DMS53 treated with DMSO at 0.1 percent for 48 hours (cell line): ENCODE measurements around the gene CPA1.

Experiments used
- DNase-seq: peaks from one replicate; lab custom pipeline; 2025; ENCODE audit not compliant: unreplicated experiment; lab: John Stamatoyannopoulos, UW

CPA1 gene

DNA sequence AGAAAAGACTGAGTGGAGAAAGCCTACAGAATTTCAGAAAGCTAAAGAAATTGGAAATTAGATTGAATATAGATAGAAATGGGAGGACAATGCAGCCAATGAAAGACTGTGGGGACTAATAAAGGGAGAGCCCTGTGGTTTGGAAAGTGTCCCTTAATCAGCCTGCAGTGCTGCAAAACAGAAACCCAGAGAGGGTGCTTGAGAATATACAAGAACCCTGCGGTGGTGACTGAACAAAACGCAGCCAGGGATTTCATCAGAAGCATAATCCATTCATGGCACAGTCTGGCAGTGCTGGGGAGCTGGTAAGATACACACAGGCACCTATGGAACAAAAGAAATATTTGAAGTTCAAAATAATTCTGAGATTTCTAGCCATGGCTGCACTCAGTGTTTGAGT is 41.4 kb downstream of the CPA1 start:
- no peak for DNase-seq

DNA sequence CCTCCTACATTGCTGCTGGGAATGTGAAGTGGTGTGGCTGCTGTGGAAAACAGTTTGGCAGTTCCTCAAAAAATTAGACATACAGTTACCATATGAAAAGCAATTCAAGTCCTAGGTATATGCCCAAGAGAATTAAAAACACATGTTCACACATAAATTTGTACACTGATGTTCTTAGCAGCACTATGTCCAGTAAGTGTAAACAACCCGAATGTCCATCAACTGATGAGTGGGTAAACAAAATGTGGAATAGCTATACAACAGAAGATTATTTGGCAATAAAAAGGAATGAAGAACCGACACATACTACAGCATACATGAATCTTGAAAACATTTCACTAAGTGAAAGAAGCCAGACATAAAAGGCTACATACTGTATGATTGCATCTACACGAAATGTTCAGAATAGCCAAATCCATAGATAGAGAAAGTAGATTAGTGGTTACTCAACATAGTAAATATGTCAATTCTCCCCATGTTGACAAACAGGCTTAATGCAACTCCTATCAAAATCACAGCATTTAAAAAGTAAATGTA is 43.3 kb downstream of the CPA1 start:
- DNase-seq: no peak

DNA sequence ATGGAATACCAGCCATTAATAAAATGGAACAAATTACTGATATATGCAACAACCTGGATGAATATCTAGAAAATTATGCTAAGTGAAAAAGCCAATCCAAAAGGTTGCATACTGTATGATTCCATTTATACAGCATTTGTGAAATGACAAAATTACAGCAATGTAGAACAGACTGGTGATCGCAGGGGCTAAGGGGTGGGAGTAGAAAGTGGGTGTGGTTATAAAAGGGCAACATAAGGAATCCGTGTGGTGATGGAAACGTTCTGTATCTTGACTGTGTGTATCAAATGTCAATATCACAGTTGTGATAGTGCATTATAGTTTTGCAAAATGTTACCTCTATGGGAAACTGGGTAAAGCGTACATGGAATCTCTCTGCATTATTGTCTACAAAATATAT is 45.5 kb downstream of the CPA1 start:
- DNase-seq: no peak

DNA sequence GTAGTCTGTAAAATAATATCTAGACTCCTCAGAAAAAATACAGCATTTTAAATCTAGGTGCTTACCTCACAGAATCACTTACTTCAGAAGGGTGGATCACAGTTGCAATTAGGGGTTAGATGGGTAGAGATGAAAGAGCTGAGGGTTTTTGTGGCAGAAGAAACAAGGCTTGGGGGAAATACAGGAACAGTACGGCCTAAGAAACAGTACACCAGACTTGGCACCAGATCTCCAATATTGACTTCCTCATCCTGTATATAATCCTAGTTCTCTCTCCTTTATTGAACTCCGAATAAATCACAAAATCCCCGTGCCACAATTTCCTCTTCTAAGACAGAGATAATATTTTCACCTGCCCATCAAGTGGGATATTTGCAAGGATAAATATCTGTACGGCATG is 46.3 kb downstream of the CPA1 start:
- DNase-seq: no peak

DNA sequence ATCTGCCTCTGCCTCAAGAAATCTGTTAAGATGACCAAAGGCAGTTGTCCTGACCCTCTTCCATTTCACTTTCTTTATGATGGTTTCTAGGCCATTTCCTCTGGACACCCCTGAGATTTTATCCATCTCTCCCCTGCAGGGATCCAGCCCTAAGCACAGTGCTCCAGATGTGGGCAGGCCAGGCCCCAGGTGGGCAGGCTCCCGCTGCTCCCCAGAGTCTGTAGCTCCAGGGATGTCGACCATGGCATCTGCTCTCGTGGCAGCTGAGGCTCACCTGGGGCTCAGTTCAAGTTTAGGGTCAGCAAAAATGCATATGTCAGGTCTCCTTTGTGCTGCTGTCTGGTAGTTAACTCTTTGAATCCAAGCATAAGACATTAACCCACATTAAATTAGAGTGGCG is 48.7 kb downstream of the CPA1 start:
- DNase-seq: no peak

DNA sequence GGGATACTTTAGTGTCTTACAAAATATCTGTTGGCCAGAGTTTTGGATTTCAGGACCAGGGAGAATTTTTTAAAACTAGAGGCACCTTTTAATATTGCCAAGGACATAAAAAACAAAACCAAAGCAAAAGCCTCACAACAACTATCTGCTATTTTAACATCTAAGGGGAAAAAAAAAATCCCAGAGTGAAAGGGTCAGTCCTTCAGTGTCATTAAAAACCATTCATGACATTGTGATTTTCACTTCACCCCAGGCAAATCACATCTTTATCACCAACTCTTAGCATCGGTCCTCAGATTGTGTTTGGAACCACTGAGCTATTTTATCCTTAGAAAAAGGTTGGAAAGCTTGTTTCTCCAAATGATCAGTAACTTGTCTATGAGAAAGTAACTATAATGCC is 49.8 kb downstream of the CPA1 start:
- DNase-seq: no peak

DNA sequence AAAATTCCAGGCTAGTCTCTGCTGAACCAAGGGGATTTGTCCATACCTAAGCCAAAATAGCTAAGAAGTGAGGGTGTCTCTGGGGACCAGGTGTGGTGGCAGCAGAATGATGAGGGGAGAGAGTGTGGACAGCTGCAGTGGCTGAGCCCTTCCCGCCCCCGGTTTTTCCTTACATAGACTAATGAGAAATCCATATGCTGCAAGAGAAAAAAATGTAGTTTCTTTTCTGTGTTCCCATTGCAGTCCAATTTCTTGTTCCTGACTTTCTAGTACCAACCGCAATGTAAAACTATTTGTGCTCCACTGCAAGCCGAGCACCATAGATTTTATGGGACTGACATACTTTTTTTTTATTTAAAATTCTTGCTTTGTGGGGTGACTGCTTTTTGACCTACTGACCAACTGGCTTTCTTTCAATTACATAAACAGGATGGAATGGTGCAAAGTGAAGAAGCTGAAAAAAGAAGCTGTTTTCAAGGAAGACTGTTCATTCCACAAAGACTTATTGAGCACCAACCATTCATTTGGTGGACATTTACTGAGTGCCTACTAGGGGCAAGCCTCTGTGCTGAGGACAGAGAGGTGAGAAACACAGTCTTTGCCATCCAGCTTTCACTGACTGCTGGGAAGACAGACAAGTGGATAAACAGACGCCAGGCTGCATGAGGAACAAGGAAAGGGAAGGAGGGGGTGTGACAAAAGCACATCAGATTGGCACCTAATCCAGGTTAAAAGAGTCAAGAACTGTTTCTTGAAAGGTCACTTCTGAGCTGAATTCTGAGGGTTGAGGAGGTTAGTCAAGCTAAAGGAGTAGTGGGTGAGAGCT is 50.8 kb downstream of the CPA1 start:
- no peak for DNase-seq

DNA sequence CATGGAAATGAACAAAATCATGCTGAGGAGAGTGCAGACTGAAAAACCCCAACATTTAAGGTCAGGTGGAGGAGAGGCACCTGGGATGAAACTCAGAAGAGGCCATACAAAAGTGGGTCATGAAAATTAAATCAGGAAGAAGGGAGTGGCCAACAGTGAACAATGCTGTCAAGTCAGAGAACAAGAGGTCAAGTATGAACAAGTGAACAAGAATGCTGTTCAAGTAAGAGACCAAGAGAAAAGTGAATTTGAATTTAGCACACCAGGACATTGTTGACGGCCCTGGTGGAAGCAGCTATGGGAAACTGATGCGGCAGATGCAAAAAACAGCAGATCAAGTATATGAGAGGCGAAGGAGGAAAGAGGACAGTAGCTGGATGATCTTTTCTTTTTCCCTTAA is 52.6 kb downstream of the CPA1 start:
- no peak for DNase-seq

DNA sequence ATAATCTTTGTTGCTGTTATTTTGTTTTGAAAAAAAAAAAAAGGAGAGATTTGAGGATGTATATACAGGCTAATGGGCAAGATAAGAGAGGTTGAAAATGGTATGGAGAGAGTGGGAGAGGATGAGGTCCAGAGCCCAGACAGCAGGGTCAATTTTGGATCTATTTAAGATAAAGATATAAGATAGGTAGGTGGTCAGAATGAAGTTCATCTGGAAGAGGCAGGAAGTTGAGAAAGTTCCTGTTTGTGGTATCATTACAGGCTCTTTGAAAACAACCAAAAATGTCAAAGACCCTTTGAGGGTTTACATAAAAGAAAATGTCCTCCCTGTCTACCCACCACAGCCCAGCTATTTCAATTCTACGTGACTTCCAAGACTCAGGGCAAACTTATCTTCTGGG is 53.0 kb downstream of the CPA1 start:
- DNase-seq: no peak

DNA sequence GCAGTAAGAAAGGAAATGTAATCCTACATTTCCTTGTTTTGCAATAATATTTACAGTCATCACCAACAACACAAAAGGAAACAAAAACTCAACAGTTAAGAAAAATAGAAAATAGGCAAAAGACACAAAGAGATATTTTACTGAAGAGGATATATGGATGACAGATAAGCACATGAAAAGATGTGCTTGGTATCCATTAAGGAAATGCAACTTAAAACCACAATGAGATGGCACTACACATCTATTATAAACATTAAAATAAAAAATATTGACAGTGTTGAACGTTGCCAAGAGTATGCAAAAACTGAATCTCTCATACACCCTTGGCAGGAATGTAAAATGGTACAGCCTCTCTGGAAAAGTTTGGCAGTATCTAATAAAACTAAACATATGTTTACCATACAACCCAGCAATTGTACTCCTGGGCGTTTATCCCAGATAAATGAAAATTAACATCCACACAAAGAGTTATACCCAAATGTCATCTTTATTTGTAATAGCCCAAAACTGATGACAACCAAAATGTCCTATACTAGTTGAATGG is 55.1 kb downstream of the CPA1 start:
- no peak for DNase-seq

DNA sequence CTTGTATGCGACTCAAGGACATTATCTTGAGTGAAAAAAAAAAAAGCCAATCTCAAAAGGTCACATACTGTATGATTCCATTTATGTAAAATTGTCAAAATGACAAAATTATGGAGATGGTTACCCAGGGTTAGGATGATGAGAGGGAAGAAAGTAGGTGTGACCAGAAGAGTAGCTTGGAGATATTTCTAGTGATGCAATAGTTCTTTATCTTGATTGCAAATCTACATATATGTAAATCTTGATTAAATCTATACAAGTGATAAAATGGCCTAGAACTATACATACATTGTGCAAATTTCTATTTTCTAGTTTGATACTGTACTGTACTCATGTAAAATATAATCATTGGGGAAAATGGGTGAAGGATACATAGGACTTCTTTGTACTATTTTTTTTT is 56.0 kb downstream of the CPA1 start:
- no peak for DNase-seq
